Measurements from ENCODE around the gene NEK10.

The NEK10 gene

GRCh38 chr3:27193056-27193455, 176.1 kb downstream of the NEK10 start:
- no peaks in the 10 kb centered on the region for H3K27me3 ChIP-seq (ENCODE audit: control insufficient read depth in 2 of 2, insufficient read depth in 2 of 2, low read length in 2 of 2)
- no peak overlapping the region for H3K4me3 ChIP-seq (ENCODE audit: low read length in 2 of 2)
- no peak overlapping the region for H3K27ac ChIP-seq (ENCODE audit: low read depth in 2 of 2, low read length in 2 of 2)
- H3K9ac ChIP-seq (ENCODE audit: low read depth in 1 of 2, low read length in 2 of 2), result no peak overlapping the region
- no peaks in the 10 kb centered on the region for H3K4me1 ChIP-seq (ENCODE audit: control insufficient read depth in 2 of 2, insufficient read depth in 2 of 2, low read length in 2 of 2)
- no peaks in the 10 kb centered on the region for H3K36me3 ChIP-seq (ENCODE audit: control insufficient read depth in 2 of 2, insufficient read depth in 2 of 2, low read length in 2 of 2)
- no peaks in the 10 kb centered on the region for H3K9me3 ChIP-seq (ENCODE audit: control insufficient read depth in 2 of 2, low read length in 2 of 2)

GRCh38 chr3:27186013-27186412, 183.2 kb downstream of the NEK10 start:
- Histone ChIP-seq H3K9me3 (ENCODE audit: control insufficient read depth in 2 of 2, low read length in 2 of 2) (no peaks in the 10 kb centered on the region), H3K4me3 (ENCODE audit: low read length in 2 of 2) (no peak overlapping the region), H3K27me3 (ENCODE audit: control insufficient read depth in 2 of 2, insufficient read depth in 2 of 2, low read length in 2 of 2) (no peaks in the 10 kb centered on the region), H3K36me3 (ENCODE audit: control insufficient read depth in 2 of 2, insufficient read depth in 2 of 2, low read length in 2 of 2) (no peaks in the 10 kb centered on the region), H3K9ac (ENCODE audit: low read depth in 1 of 2, low read length in 2 of 2) (no peak overlapping the region), H3K4me1 (ENCODE audit: control insufficient read depth in 2 of 2, insufficient read depth in 2 of 2, low read length in 2 of 2) (no peaks in the 10 kb centered on the region), H3K27ac (ENCODE audit: low read depth in 2 of 2, low read length in 2 of 2) (no peak overlapping the region)

- no peak overlapping the region for H3K9ac ChIP-seq (ENCODE audit: low read depth in 1 of 2, low read length in 2 of 2)
- no peak overlapping the region for H3K4me3 ChIP-seq (ENCODE audit: low read length in 2 of 2)
- H3K27ac ChIP-seq (ENCODE audit: low read depth in 2 of 2, low read length in 2 of 2), result no peak overlapping the region
- H3K4me1 ChIP-seq (ENCODE audit: control insufficient read depth in 2 of 2, insufficient read depth in 2 of 2, low read length in 2 of 2), result no peaks in the 10 kb centered on the region
- no peaks in the 10 kb centered on the region for H3K9me3 ChIP-seq (ENCODE audit: control insufficient read depth in 2 of 2, low read length in 2 of 2)
- H3K27me3 ChIP-seq (ENCODE audit: control insufficient read depth in 2 of 2, insufficient read depth in 2 of 2, low read length in 2 of 2), result no peaks in the 10 kb centered on the region
- no peaks in the 10 kb centered on the region for H3K36me3 ChIP-seq (ENCODE audit: control insufficient read depth in 2 of 2, insufficient read depth in 2 of 2, low read length in 2 of 2)
Observed at GRCh38 chr3:27185231-27185989, 183.8 kb downstream of the NEK10 start.

GRCh38 chr3:27184261-27184660, 184.9 kb downstream of the NEK10 start:
- Histone ChIP-seq H3K4me3 (ENCODE audit: low read length in 2 of 2) (no peak overlapping the region), H3K4me1 (ENCODE audit: control insufficient read depth in 2 of 2, insufficient read depth in 2 of 2, low read length in 2 of 2) (no peaks in the 10 kb centered on the region), H3K9ac (ENCODE audit: low read depth in 1 of 2, low read length in 2 of 2) (no peak overlapping the region), H3K9me3 (ENCODE audit: control insufficient read depth in 2 of 2, low read length in 2 of 2) (no peaks in the 10 kb centered on the region), H3K27ac (ENCODE audit: low read depth in 2 of 2, low read length in 2 of 2) (no peak overlapping the region), H3K27me3 (ENCODE audit: control insufficient read depth in 2 of 2, insufficient read depth in 2 of 2, low read length in 2 of 2) (no peaks in the 10 kb centered on the region), H3K36me3 (ENCODE audit: control insufficient read depth in 2 of 2, insufficient read depth in 2 of 2, low read length in 2 of 2) (no peaks in the 10 kb centered on the region)

GRCh38 chr3:27176256-27176655, 192.9 kb downstream of the NEK10 start:
- Histone ChIP-seq H3K4me1 (ENCODE audit: control insufficient read depth in 2 of 2, insufficient read depth in 2 of 2, low read length in 2 of 2) (no peaks in the 10 kb centered on the region), H3K36me3 (ENCODE audit: control insufficient read depth in 2 of 2, insufficient read depth in 2 of 2, low read length in 2 of 2) (no peaks in the 10 kb centered on the region), H3K27ac (ENCODE audit: low read depth in 2 of 2, low read length in 2 of 2) (no peak overlapping the region), H3K4me3 (ENCODE audit: low read length in 2 of 2) (no peak overlapping the region), H3K27me3 (ENCODE audit: control insufficient read depth in 2 of 2, insufficient read depth in 2 of 2, low read length in 2 of 2) (no peaks in the 10 kb centered on the region), H3K9ac (ENCODE audit: low read depth in 1 of 2, low read length in 2 of 2) (no peak overlapping the region), H3K9me3 (ENCODE audit: control insufficient read depth in 2 of 2, low read length in 2 of 2) (no peaks in the 10 kb centered on the region)

GRCh38 chr3:27174530-27174929, 194.7 kb downstream of the NEK10 start:
- no peaks in the 10 kb centered on the region for H3K4me1 ChIP-seq (ENCODE audit: control insufficient read depth in 2 of 2, insufficient read depth in 2 of 2, low read length in 2 of 2)
- no peaks in the 10 kb centered on the region for H3K36me3 ChIP-seq (ENCODE audit: control insufficient read depth in 2 of 2, insufficient read depth in 2 of 2, low read length in 2 of 2)
- no peak overlapping the region for H3K9ac ChIP-seq (ENCODE audit: low read depth in 1 of 2, low read length in 2 of 2)
- H3K27me3 ChIP-seq (ENCODE audit: control insufficient read depth in 2 of 2, insufficient read depth in 2 of 2, low read length in 2 of 2), result no peaks in the 10 kb centered on the region
- H3K4me3 ChIP-seq (ENCODE audit: low read length in 2 of 2), result no peak overlapping the region
- H3K27ac ChIP-seq (ENCODE audit: low read depth in 2 of 2, low read length in 2 of 2), result no peak overlapping the region
- no peaks in the 10 kb centered on the region for H3K9me3 ChIP-seq (ENCODE audit: control insufficient read depth in 2 of 2, low read length in 2 of 2)

- Histone ChIP-seq H3K9me3 (ENCODE audit: control insufficient read depth in 2 of 2, low read length in 2 of 2) (no peaks in the 10 kb centered on the region), H3K36me3 (ENCODE audit: control insufficient read depth in 2 of 2, insufficient read depth in 2 of 2, low read length in 2 of 2) (no peaks in the 10 kb centered on the region), H3K27ac (ENCODE audit: low read depth in 2 of 2, low read length in 2 of 2) (no peak overlapping the region), H3K4me3 (ENCODE audit: low read length in 2 of 2) (no peak overlapping the region), H3K4me1 (ENCODE audit: control insufficient read depth in 2 of 2, insufficient read depth in 2 of 2, low read length in 2 of 2) (no peaks in the 10 kb centered on the region), H3K9ac (ENCODE audit: low read depth in 1 of 2, low read length in 2 of 2) (no peak overlapping the region), H3K27me3 (ENCODE audit: control insufficient read depth in 2 of 2, insufficient read depth in 2 of 2, low read length in 2 of 2) (no peaks in the 10 kb centered on the region)
Observed at GRCh38 chr3:27171113-27171512, 198.1 kb downstream of the NEK10 start.

- no peaks in the 10 kb centered on the region for H3K4me1 ChIP-seq (ENCODE audit: control insufficient read depth in 2 of 2, insufficient read depth in 2 of 2, low read length in 2 of 2)
- no peak overlapping the region for H3K27ac ChIP-seq (ENCODE audit: low read depth in 2 of 2, low read length in 2 of 2)
- no peaks in the 10 kb centered on the region for H3K9me3 ChIP-seq (ENCODE audit: control insufficient read depth in 2 of 2, low read length in 2 of 2)
- H3K9ac ChIP-seq (ENCODE audit: low read depth in 1 of 2, low read length in 2 of 2), result no peak overlapping the region
- no peaks in the 10 kb centered on the region for H3K36me3 ChIP-seq (ENCODE audit: control insufficient read depth in 2 of 2, insufficient read depth in 2 of 2, low read length in 2 of 2)
- H3K27me3 ChIP-seq (ENCODE audit: control insufficient read depth in 2 of 2, insufficient read depth in 2 of 2, low read length in 2 of 2), result no peaks in the 10 kb centered on the region
- no peak overlapping the region for H3K4me3 ChIP-seq (ENCODE audit: low read length in 2 of 2)
Observed at GRCh38 chr3:27166888-27167287, 202.3 kb downstream of the NEK10 start.

- Histone ChIP-seq H3K27ac (ENCODE audit: low read depth in 2 of 2, low read length in 2 of 2) (no peak overlapping the region), H3K9ac (ENCODE audit: low read depth in 1 of 2, low read length in 2 of 2) (no peak overlapping the region), H3K36me3 (ENCODE audit: control insufficient read depth in 2 of 2, insufficient read depth in 2 of 2, low read length in 2 of 2) (no peaks in the 10 kb centered on the region), H3K4me1 (ENCODE audit: control insufficient read depth in 2 of 2, insufficient read depth in 2 of 2, low read length in 2 of 2) (no peaks in the 10 kb centered on the region), H3K4me3 (ENCODE audit: low read length in 2 of 2) (no peak overlapping the region), H3K9me3 (ENCODE audit: control insufficient read depth in 2 of 2, low read length in 2 of 2) (no peaks in the 10 kb centered on the region), H3K27me3 (ENCODE audit: control insufficient read depth in 2 of 2, insufficient read depth in 2 of 2, low read length in 2 of 2) (no peaks in the 10 kb centered on the region)
Observed at GRCh38 chr3:27165321-27165721, 203.9 kb downstream of the NEK10 start.

- H3K9me3 ChIP-seq (ENCODE audit: control insufficient read depth in 2 of 2, low read length in 2 of 2), result no peaks in the 10 kb centered on the region
- H3K9ac ChIP-seq (ENCODE audit: low read depth in 1 of 2, low read length in 2 of 2), result no peak overlapping the region
- no peaks in the 10 kb centered on the region for H3K27me3 ChIP-seq (ENCODE audit: control insufficient read depth in 2 of 2, insufficient read depth in 2 of 2, low read length in 2 of 2)
- no peaks in the 10 kb centered on the region for H3K36me3 ChIP-seq (ENCODE audit: control insufficient read depth in 2 of 2, insufficient read depth in 2 of 2, low read length in 2 of 2)
- H3K27ac ChIP-seq (ENCODE audit: low read depth in 2 of 2, low read length in 2 of 2), result no peak overlapping the region
- no peaks in the 10 kb centered on the region for H3K4me1 ChIP-seq (ENCODE audit: control insufficient read depth in 2 of 2, insufficient read depth in 2 of 2, low read length in 2 of 2)
- H3K4me3 ChIP-seq (ENCODE audit: low read length in 2 of 2), result no peak overlapping the region
Observed at GRCh38 chr3:27160779-27161287, 208.3 kb downstream of the NEK10 start.

All from mucosa of rectum (tissue), 2 donors.